T-helper 2 cell treated with Interferon-gamma antibody and Interleukin-4, amounts not matched to agents 5 μg/mL and 100 μg/mL, for 36 hours (primary cell): Measurements from ENCODE around the gene ARMC3.

ENCODE experiments used
- DNase-seq: peaks from one replicate; pipeline ENCODE4 v3.0.0; 2021; ENCODE audit warnings: low spot score
- H3K27ac Mint-ChIP-seq: one replicate; pipeline ENCODE4 v1.8.0; 2021; ENCODE audit warnings: mild to moderate bottlenecking, mixed read lengths
- H3K27me3 Mint-ChIP-seq: one replicate; pipeline ENCODE4 v1.8.0; 2021; ENCODE audit warnings: low read depth, mixed read lengths
- H3K36me3 Mint-ChIP-seq: one replicate; pipeline ENCODE4 v1.8.0; 2021; ENCODE audit warnings: low read depth, mixed read lengths
- H3K4me1 Mint-ChIP-seq: one replicate; pipeline ENCODE4 v1.8.0; 2021; ENCODE audit warnings: low read depth, mixed read lengths
- H3K4me3 Mint-ChIP-seq: one replicate; pipeline ENCODE4 v1.8.0; 2022; ENCODE audit warnings: mild to moderate bottlenecking, moderate library complexity, mixed read lengths
- H3K9me3 Mint-ChIP-seq: one replicate; pipeline ENCODE4 v1.8.0; 2021; ENCODE audit warnings: mixed read lengths

The ARMC3 gene

GRCh38 chr10:22990443-22990842, 62.6 kb downstream of the ARMC3 start:
- Mint-ChIP-seq H3K36me3 (no peaks in the 10 kb centered on the region), H3K9me3 (no peaks in the 10 kb centered on the region), H3K27me3 (peaks cover 32% of the 10 kb centered on the region), H3K4me3 (no peak overlapping the region), H3K4me1 (peaks cover 15% of the 10 kb centered on the region), H3K27ac (no peak overlapping the region)
- no peak for DNase-seq

GRCh38 chr10:22992075-22992474, 64.2 kb downstream of the ARMC3 start:
- Mint-ChIP-seq H3K27me3 (peaks cover 36% of the 10 kb centered on the region), H3K36me3 (no peaks in the 10 kb centered on the region), H3K4me1 (peaks cover 15% of the 10 kb centered on the region), H3K9me3 (no peaks in the 10 kb centered on the region), H3K4me3 (no peak overlapping the region), H3K27ac (no peak overlapping the region)
- DNase-seq: no peak

GRCh38 chr10:22992621-22993020, 64.8 kb downstream of the ARMC3 start:
- no peak for DNase-seq
- peaks cover 36% of the 10 kb centered on the region for H3K27me3 Mint-ChIP-seq
- H3K4me3 Mint-ChIP-seq: no peak overlapping the region
- H3K4me1 Mint-ChIP-seq: peaks cover 15% of the 10 kb centered on the region
- no peak overlapping the region for H3K27ac Mint-ChIP-seq
- H3K9me3 Mint-ChIP-seq: no peaks in the 10 kb centered on the region
- no peaks in the 10 kb centered on the region for H3K36me3 Mint-ChIP-seq

GRCh38 chr10:22993314-22993713, 65.5 kb downstream of the ARMC3 start:
- Mint-ChIP-seq H3K9me3 (no peaks in the 10 kb centered on the region), H3K27ac (no peak overlapping the region), H3K27me3 (peaks cover 36% of the 10 kb centered on the region), H3K36me3 (no peaks in the 10 kb centered on the region), H3K4me3 (no peak overlapping the region), H3K4me1 (peaks cover 15% of the 10 kb centered on the region)
- no peak for DNase-seq

GRCh38 chr10:22997096-22997495, 69.2 kb downstream of the ARMC3 start:
- H3K27me3 Mint-ChIP-seq: peaks cover 22% of the 10 kb centered on the region
- no peaks in the 10 kb centered on the region for H3K9me3 Mint-ChIP-seq
- no peak overlapping the region for H3K27ac Mint-ChIP-seq
- H3K4me1 Mint-ChIP-seq: peaks cover 4% of the 10 kb centered on the region
- no peak for DNase-seq
- no peak overlapping the region for H3K4me3 Mint-ChIP-seq
- no peaks in the 10 kb centered on the region for H3K36me3 Mint-ChIP-seq

- no peak for DNase-seq
- H3K4me3 Mint-ChIP-seq: no peak overlapping the region
- peaks cover 21% of the 10 kb centered on the region for H3K27me3 Mint-ChIP-seq
- no peaks in the 10 kb centered on the region for H3K36me3 Mint-ChIP-seq
- no peaks in the 10 kb centered on the region for H3K9me3 Mint-ChIP-seq
- H3K4me1 Mint-ChIP-seq: no peaks in the 10 kb centered on the region
- H3K27ac Mint-ChIP-seq: no peak overlapping the region
These were observed 70.2 kb downstream of the ARMC3 start for GRCh38 chr10:22998091-22998490.

GRCh38 chr10:22999942-23000341, 72.1 kb downstream of the ARMC3 start:
- no peaks in the 10 kb centered on the region for H3K36me3 Mint-ChIP-seq
- H3K9me3 Mint-ChIP-seq: no peaks in the 10 kb centered on the region
- DNase-seq: no peak
- H3K4me3 Mint-ChIP-seq: no peak overlapping the region
- no peak overlapping the region for H3K27ac Mint-ChIP-seq
- H3K4me1 Mint-ChIP-seq: no peaks in the 10 kb centered on the region
- peaks cover 12% of the 10 kb centered on the region for H3K27me3 Mint-ChIP-seq

GRCh38 chr10:23001901-23002516, 74.2 kb downstream of the ARMC3 start:
- Mint-ChIP-seq H3K9me3 (no peaks in the 10 kb centered on the region), H3K27me3 (peaks cover 6% of the 10 kb centered on the region), H3K36me3 (no peaks in the 10 kb centered on the region), H3K4me1 (no peaks in the 10 kb centered on the region), H3K27ac (no peak overlapping the region), H3K4me3 (no peak overlapping the region)
- no peak for DNase-seq

- Mint-ChIP-seq H3K27me3 (peaks cover 5% of the 10 kb centered on the region), H3K9me3 (no peaks in the 10 kb centered on the region), H3K4me1 (no peaks in the 10 kb centered on the region), H3K36me3 (no peaks in the 10 kb centered on the region), H3K4me3 (no peak overlapping the region), H3K27ac (no peak overlapping the region)
- DNase-seq: no peak
These were observed 77.3 kb downstream of the ARMC3 start for GRCh38 chr10:23005150-23005549.

GRCh38 chr10:23013581-23014335, 85.9 kb downstream of the ARMC3 start:
- no peaks in the 10 kb centered on the region for H3K36me3 Mint-ChIP-seq
- H3K9me3 Mint-ChIP-seq: no peaks in the 10 kb centered on the region
- H3K27ac Mint-ChIP-seq: no peak overlapping the region
- H3K4me1 Mint-ChIP-seq: no peaks in the 10 kb centered on the region
- H3K27me3 Mint-ChIP-seq: peaks cover 4% of the 10 kb centered on the region
- H3K4me3 Mint-ChIP-seq: no peak overlapping the region
- no peak for DNase-seq

- Mint-ChIP-seq H3K4me1 (no peaks in the 10 kb centered on the region), H3K9me3 (no peaks in the 10 kb centered on the region), H3K4me3 (no peak overlapping the region), H3K27me3 (peaks cover 3% of the 10 kb centered on the region), H3K27ac (no peak overlapping the region), H3K36me3 (no peaks in the 10 kb centered on the region)
- no peak for DNase-seq
These were observed 87.3 kb downstream of the ARMC3 start for GRCh38 chr10:23015021-23015707.

GRCh38 chr10:23016636-23017035, 88.8 kb downstream of the ARMC3 start:
- Mint-ChIP-seq H3K4me1 (no peaks in the 10 kb centered on the region), H3K4me3 (no peak overlapping the region), H3K9me3 (no peaks in the 10 kb centered on the region), H3K27me3 (no peaks in the 10 kb centered on the region), H3K36me3 (no peaks in the 10 kb centered on the region), H3K27ac (no peak overlapping the region)
- no peak for DNase-seq

GRCh38 chr10:23019633-23020032, 91.8 kb downstream of the ARMC3 start:
- H3K4me1 Mint-ChIP-seq: no peaks in the 10 kb centered on the region
- H3K27me3 Mint-ChIP-seq: no peaks in the 10 kb centered on the region
- DNase-seq: no peak
- H3K4me3 Mint-ChIP-seq: no peak overlapping the region
- no peaks in the 10 kb centered on the region for H3K9me3 Mint-ChIP-seq
- H3K36me3 Mint-ChIP-seq: no peaks in the 10 kb centered on the region
- no peak overlapping the region for H3K27ac Mint-ChIP-seq

GRCh38 chr10:23021430-23021829, 93.6 kb downstream of the ARMC3 start:
- H3K27me3 Mint-ChIP-seq: peaks cover 8% of the 10 kb centered on the region
- H3K9me3 Mint-ChIP-seq: no peaks in the 10 kb centered on the region
- no peak for DNase-seq
- H3K27ac Mint-ChIP-seq: no peak overlapping the region
- no peaks in the 10 kb centered on the region for H3K4me1 Mint-ChIP-seq
- H3K36me3 Mint-ChIP-seq: no peaks in the 10 kb centered on the region
- no peak overlapping the region for H3K4me3 Mint-ChIP-seq
